H4 (cell line): ENCODE measurements around the gene TCF7L2. TPM values are rescaled to one million over a fixed set of nuclear protein-coding genes. Genes with fewer than 3 reads are reported as not detected.

Experiments used
- DNase-seq: peaks from one replicate; pipeline ENCODE4 v3.0.0-alpha.2; 2015; ENCODE audit warnings: low spot score
- total RNA-seq: library from RNA; depleted of rRNA; stranded (reverse); fragments of >200 nt; shearing (Covaris generic); gene quantifications from 2 replicates; pipeline ENCODE4 v1.2.3, GENCODE V29; 2014

TCF7L2 gene
- total RNA-seq, 1 experiment from 2014 or later = 3.4 TPM

DNA sequence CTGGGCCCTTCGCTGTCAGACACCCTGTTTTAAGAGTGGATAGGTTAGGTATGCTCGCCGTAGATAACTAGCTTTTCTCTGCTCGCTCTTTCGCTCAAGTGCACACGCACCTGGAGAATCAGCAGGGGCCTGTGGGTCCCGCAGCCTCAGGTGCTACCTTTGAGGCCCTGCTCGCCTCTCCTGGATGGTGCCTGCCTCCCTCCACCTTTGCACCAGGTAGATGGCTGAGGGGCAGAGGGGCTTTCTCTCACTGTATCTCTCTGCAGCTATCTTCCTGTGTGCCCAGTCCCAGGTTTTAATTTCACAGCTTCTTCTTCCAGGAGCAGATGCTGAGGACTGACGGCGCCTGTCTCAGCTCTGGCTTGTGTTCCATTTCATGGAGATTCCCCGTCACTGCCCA is 227.9 kb downstream of the TCF7L2 start:
- DNase-seq = no peak

GRCh38 chr10:113178771-113179170 is 228.7 kb downstream of the TCF7L2 start:
- no peak for DNase-seq

- no peak for DNase-seq
Measured at GRCh38 chr10:113179265-113179664, 229.2 kb downstream of the TCF7L2 start.

- no peak for DNase-seq
Measured at GRCh38 chr10:113179966-113180365, 229.9 kb downstream of the TCF7L2 start.

DNA sequence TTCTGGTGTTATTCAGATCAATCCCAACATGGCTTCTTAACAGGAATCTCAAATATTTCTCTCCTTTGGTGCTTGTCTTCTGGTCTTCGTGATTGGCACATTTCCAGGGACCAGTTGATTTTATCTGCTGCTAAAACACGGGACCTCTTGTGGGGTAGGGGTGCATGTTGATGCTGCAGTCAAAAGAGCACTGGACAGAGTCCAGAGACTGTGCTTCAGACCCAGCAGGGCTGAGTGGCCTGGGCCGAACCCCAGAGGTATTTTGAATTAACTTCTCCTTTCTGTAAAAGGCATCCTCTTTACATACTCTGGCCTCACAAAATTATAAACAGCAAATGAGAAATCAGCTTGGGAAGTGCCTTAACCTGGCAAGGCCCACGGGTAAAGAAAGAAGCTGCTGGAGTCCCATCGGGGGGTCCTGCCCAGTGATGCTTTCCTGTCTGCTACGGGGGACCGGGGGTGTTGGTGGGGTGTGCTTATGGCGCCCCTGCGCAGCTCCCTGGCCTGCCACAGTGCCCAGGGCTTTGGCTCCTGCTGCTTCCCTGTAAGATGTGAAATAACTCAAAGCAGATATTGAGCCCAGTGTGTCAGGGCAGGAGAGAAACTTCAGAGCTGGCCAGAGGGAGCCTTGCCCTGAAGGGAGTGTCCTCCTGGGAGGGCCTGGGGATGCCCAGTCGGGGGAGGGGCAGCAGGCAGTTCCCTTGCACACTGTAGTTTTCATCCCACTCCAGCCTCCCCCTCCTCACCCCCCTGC is 230.5 kb downstream of the TCF7L2 start:
- DNase-seq = no peak

DNA sequence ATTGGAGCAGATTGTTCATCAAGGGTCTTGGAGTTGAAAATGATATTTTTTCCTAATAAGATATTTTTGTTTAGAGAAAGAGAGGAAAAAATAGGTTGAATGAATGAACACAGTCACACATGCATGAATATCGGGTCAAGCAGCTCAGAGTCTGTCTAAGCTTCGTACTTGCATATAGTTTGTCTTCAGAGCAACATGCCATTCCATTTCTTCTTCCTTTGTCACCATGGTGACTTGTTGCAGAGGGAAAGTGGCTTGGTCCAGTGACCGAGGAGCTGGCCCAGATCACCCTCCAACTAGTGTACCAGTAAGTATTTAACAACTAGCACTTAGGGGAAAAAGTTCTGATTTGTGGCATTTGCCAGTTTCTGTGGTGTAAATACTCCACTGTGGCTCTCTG is 232.1 kb downstream of the TCF7L2 start:
- DNase-seq = no peak

DNA sequence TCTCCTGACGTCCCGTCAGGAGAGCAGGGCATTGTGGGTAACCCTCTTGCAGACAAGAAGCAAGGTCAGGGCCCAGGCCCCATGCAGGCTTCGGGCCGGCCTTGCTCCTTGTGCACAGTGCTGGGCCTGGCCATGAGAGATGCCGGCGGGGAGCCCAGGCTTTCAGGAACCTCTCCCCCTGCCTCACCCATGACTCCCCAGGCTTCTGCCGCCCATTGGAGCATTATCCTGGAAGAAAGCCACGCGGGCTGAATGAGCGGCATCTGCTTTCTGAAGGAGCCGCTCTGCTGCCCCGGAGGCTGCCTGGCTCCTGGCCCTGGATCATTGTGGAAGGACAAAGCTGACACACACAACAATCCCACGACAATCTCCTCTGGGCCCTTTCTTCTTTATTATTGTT is 233.5 kb downstream of the TCF7L2 start:
- DNase-seq = no peak

DNA sequence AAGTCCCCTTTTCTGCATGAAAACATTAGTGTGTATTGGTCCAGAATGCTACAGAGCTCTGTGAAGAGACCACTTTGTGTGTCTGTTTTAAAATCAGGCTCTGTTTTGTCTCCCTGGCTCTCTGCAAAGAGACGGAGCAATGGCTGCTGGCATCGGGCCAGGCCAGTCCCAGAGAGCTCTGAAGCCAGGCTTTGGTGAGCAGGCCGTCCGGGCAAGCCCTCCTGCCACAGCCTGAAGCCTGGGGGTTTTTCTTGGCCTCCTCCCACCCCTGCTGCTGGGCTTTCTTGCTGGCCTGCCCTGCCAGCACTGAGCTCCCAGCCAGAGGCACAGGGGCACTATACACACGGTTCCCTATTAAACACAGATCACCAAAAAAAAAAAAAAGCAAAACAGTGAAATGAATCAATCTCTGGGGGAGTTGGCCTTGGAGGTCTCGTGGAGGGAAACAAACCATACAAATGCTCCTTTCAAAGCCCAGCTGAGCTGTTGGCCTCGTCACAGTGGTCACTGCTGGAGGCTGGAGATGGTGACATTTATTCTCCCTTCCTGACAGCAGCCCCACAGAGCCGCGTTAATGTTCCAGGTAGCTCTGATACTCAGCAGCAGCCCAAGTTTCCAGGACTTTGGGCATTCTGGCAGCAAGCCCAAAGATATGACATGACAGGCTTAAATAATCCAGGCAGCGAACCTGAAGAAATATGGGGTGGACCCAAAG is 237.2 kb downstream of the TCF7L2 start:
- no peak for DNase-seq

DNA sequence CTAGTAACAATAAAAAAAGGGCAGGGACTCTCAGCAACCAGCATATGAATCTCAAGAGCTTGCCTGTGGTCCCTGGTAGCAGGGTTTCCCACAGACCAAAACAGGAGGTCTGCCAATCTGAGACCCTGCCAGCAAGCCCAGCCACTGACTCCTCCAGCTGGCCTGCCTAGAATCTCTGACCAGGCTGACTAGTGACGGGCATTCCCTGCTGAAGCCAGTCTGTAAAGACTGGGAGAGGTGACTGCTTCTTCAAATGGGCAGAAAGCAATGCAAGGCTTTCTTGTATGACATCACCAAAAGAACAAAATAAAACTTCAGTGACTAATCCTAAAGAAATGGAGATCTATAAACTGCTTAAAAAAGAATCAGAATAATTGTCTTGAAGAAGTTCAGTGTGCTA is 249.4 kb downstream of the TCF7L2 start:
- DNase-seq = no peak

DNA sequence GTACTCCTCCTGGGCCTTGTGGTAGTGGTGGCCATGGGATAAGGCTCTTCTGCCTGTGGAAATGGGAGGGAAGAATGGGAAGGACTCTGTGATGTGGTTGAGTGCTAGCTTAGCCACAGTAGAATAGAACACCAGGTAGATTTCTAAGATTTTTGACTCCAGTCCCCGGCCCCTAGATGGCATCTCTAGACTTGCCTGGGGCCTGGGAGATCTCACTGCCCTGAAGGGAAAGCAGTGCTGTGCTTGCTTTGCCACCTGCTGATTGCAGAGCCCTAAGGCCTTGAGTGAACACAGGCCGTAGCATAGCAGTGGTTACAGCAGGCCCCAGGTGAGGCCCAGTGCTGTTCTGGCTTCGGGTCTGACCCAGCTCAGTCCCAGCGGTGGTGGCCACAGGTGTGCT is 252.0 kb downstream of the TCF7L2 start:
- DNase-seq = no peak

GRCh38 chr10:113207924-113208323 is 257.9 kb downstream of the TCF7L2 start:
- DNase-seq = no peak

DNA sequence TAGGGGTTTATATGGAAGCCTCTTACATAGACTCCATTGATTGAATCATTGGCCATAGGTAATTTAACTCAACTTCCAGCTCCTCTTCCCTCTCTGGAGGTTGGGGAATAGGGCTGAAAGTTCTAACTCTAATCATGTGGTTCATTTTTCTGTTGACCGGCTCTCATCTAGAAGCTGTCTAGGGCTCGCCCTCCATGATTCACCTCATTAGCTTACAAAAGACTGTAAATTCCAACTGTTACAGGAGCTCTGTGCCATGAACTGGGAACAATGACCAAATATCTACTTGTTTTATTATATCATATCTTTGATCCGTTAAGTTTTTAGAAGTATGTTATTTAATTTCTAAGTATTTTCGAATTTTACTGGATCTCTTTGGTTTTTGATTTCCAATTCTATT is 263.0 kb downstream of the TCF7L2 start:
- DNase-seq = no peak

DNA sequence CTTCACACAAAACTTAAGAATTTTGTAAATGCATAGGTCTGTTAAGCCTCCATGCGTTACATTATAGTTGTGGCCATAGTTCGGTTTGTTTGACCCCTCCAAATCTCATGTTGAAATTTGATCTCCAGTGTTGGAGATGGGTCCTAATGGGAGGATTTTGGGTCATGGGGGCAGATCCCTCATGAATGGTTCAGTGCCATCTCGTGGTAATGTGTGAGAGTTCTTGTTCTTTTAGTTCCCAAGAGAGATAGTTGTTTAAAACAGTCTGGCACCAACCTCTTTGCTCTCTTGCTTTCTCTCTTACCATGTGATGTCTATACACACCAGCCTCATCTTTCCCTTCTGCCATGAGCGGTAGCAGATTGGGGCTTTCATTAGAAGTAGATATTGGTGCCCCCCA is 264.3 kb downstream of the TCF7L2 start:
- no peak for DNase-seq

DNA sequence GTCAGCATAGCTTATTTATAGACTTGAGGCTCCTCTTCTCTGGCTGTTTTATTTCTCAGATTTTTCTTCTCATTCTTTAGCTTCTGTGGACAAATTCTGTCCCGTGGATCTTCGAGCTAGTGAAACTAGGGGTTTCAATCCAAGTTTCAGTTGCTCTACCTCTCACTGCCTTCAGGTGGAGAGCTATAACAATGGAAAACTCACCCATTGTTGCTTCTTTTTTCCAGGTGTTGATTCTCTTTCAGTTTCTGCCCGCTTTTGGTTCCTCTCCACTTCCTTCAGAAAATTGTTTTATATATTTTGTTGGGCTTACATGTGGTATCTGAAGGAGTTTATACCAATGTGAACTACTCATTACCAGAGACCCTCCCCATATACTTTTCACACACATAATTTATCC is 266.1 kb downstream of the TCF7L2 start:
- no peak for DNase-seq
